Activated T-helper 2 cell treated with anti-CD3 and anti-CD28 coated beads, Interferon-gamma antibody, Interleukin-2, Interleukin-4, amounts not matched to agents 10 μg/mL and 5 μg/mL and 100 μg/mL, durations not matched to agents 14 hours and 24 hours and 36 hours (primary cell): ENCODE measurements around the gene RCBTB2. TPM values are rescaled to one million over a fixed set of nuclear protein-coding genes. Genes with fewer than 3 reads are reported as not detected.
A peak's percentile ranks its signal among the peaks of the same experiment; 100 is the strongest.
"Not testable (repeated sequence)": the region's sequence is repeated elsewhere in the genome, so short reads cannot be mapped to it uniquely, and the experiment has no call there.

Source experiments
- DNase-seq: peaks from one replicate; pipeline ENCODE4 v3.0.0; 2021; ENCODE audit warnings: low spot score
- H3K27ac Mint-ChIP-seq: one replicate; pipeline ENCODE4 v1.8.0; 2021; ENCODE audit warnings: mixed read lengths
- H3K27me3 Mint-ChIP-seq: one replicate; pipeline ENCODE4 v1.8.0; 2021; ENCODE audit warnings: low read depth, mixed read lengths
- H3K36me3 Mint-ChIP-seq: one replicate; pipeline ENCODE4 v1.8.0; 2021; ENCODE audit warnings: low read depth, mixed read lengths
- H3K4me1 Mint-ChIP-seq: one replicate; pipeline ENCODE4 v1.8.0; 2021; ENCODE audit warnings: low read depth, mixed read lengths
- H3K4me3 Mint-ChIP-seq: one replicate; pipeline ENCODE4 v1.8.0; 2021; ENCODE audit warnings: low read depth, mild to moderate bottlenecking, moderate library complexity, mixed read lengths
- H3K9me3 Mint-ChIP-seq: one replicate; pipeline ENCODE4 v1.8.0; 2021; ENCODE audit warnings: mixed read lengths
- intact Hi-C: fragments of 100-400 bp; cut with micrococcal nuclease; formaldehyde crosslinking; loops from one replicate; pipeline ENCODE4 v1.15.1; 2023
- total RNA-seq: library from RNA; stranded (reverse); gene quantifications from 2 replicates; pipeline ENCODE4 v1.2.3, GENCODE V29; 2022

RCBTB2 gene
- total RNA-seq, 1 donor from 2014 or later: 3.4 TPM

DNA sequence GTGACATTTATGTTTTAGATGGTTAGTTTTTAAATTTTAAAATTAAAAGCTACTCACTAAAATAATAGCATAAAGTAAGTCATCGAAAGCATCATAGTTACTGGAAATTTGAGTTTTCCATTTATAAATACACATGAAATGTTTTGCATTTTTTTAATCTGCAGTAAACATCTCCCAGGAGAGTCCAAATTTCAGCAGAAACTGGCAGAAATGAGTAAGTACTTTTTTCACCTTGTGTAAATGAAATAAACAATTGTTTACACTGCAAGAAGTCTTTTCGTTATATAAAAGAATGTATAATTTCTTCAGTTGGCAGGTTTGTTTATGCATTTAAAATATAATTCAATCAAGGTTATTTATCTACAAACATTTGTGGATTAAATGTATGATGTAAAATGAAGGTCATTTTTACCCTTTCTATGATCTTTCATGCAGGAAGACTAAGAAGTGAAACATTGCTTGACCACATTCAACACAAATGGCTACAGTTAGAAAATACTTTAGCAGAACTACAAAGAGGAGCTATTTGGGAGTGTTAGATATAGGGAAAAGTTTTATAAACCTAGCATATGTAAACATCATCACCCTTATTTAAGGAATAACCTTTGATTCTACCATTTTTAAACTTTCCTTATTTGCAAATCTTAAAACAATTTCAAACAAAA is 55.6 kb downstream of the RCBTB2 start:
- H3K27me3 Mint-ChIP-seq: no peaks in the 10 kb centered on the region
- intact Hi-C loops: no loop called here

GRCh38 chr13:48476686-48477085 is 56.2 kb downstream of the RCBTB2 start:
- Mint-ChIP-seq H3K9me3 (no peaks in the 10 kb centered on the region), H3K4me1 (peaks cover 4% of the 10 kb centered on the region), H3K27ac (no peak overlapping the region), H3K36me3 (peaks cover 70% of the 10 kb centered on the region), H3K4me3 (no peak overlapping the region), H3K27me3 (no peaks in the 10 kb centered on the region)
- intact Hi-C loops: no loop called here
- no peak for DNase-seq

More for the DNA sequence above, 55.6 kb downstream of the RCBTB2 start:
- Mint-ChIP-seq H3K36me3 (peaks cover 69% of the 10 kb centered on the region), H3K4me3 (no peak overlapping the region), H3K27ac (no peak overlapping the region), H3K9me3 (no peaks in the 10 kb centered on the region), H3K4me1 (peaks cover 4% of the 10 kb centered on the region)
- DNase-seq: no peak

- Mint-ChIP-seq H3K4me3 (no peak overlapping the region), H3K36me3 (peaks cover 69% of the 10 kb centered on the region), H3K27me3 (no peaks in the 10 kb centered on the region), H3K9me3 (no peaks in the 10 kb centered on the region), H3K4me1 (peaks cover 4% of the 10 kb centered on the region), H3K27ac (no peak overlapping the region)
- intact Hi-C loops: no loop called here
- DNase-seq: no peak
These were observed 56.7 kb downstream of the RCBTB2 start for GRCh38 chr13:48476215-48476614.

GRCh38 chr13:48475230-48475629 is 57.6 kb downstream of the RCBTB2 start:
- no peaks in the 10 kb centered on the region for H3K27me3 Mint-ChIP-seq
- no peak for DNase-seq
- peaks cover 65% of the 10 kb centered on the region for H3K36me3 Mint-ChIP-seq
- no peak overlapping the region for H3K27ac Mint-ChIP-seq
- H3K9me3 Mint-ChIP-seq: no peaks in the 10 kb centered on the region
- intact Hi-C loops: no loop called here
- H3K4me1 Mint-ChIP-seq: peaks cover 4% of the 10 kb centered on the region
- H3K4me3 Mint-ChIP-seq: no peak overlapping the region

GRCh38 chr13:48457578-48458242 is 75.2 kb downstream of the RCBTB2 start:
- Mint-ChIP-seq H3K9me3 (peaks cover 8% of the 10 kb centered on the region), H3K4me3 (no peak overlapping the region), H3K27me3 (no peaks in the 10 kb centered on the region), H3K27ac (no peak overlapping the region), H3K36me3 (peaks cover 71% of the 10 kb centered on the region), H3K4me1 (peaks cover 7% of the 10 kb centered on the region)
- intact Hi-C loops: no loop called here
- DNase-seq: no peak

- DNase-seq: no peak
- intact Hi-C loops: no loop called here
- peaks cover 20% of the 10 kb centered on the region for H3K9me3 Mint-ChIP-seq
- peaks cover 75% of the 10 kb centered on the region for H3K36me3 Mint-ChIP-seq
- no peak overlapping the region for H3K4me3 Mint-ChIP-seq
- no peak overlapping the region for H3K27ac Mint-ChIP-seq
- H3K4me1 Mint-ChIP-seq: peaks cover 13% of the 10 kb centered on the region
- H3K27me3 Mint-ChIP-seq: no peaks in the 10 kb centered on the region
These were observed 76.3 kb downstream of the RCBTB2 start for GRCh38 chr13:48456546-48456945.

DNA sequence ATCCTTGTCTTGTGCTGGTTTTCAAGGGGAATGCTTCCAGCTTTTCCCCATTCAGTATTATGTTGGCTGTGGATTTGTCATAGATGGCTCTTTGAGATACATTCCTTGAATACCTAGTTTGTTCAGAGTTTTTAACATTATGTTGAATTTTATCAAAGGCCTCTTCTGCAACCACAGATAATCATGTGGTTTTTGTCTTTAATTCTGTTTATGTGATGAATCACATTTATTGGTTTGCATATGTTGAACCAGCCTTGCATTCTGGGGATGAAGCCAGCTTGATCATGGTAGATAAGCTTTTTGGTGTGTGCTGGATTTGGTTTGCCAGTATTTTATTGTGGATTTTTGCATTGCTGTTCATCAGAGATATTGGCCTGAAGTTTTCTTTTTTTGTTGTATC is 81.7 kb downstream of the RCBTB2 start:
- H3K4me3 Mint-ChIP-seq, H3K27ac Mint-ChIP-seq, intact Hi-C loops, H3K27me3 Mint-ChIP-seq, DNase-seq: not testable (repeated sequence)
- peaks cover 30% of the 10 kb centered on the region for H3K4me1 Mint-ChIP-seq
- H3K9me3 Mint-ChIP-seq: peaks cover 36% of the 10 kb centered on the region
- peaks cover 63% of the 10 kb centered on the region for H3K36me3 Mint-ChIP-seq

DNA sequence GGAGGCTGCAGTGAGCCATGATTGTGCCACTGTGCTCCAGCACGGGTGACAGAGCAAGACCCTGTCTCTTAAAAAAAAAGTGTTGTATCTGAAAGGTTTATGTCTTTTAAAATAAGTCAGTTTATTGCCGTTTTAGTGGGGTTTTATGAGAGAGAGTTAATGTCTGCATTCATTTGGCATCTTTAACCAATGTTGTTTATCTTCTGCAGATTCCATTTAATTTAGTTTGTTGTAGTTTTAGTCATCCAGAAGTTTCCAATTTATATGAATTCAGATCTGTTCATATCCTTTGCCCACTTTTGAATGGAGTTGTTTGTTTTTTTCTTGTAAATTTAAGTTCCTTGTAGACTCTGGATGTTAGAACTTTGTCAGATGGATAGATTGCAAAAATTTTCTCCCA is 83.2 kb downstream of the RCBTB2 start:
- DNase-seq: no peak
- H3K36me3 Mint-ChIP-seq: peaks cover 55% of the 10 kb centered on the region
- intact Hi-C loops: loop anchor here (2.0 to 5.0 kb wide), 2 partner anchors 47 to 48 kb away; no protein-coding TSS in a partner anchor
- H3K4me1 Mint-ChIP-seq: peaks cover 30% of the 10 kb centered on the region
- no peak overlapping the region for H3K27ac Mint-ChIP-seq
- H3K9me3 Mint-ChIP-seq: peaks cover 36% of the 10 kb centered on the region
- no peaks in the 10 kb centered on the region for H3K27me3 Mint-ChIP-seq
- no peak overlapping the region for H3K4me3 Mint-ChIP-seq

- Mint-ChIP-seq H3K4me1 (peaks cover 34% of the 10 kb centered on the region), H3K27me3 (no peaks in the 10 kb centered on the region), H3K4me3 (peak overlapping the region; percentile 20), H3K36me3 (peaks cover 54% of the 10 kb centered on the region), H3K27ac (no peak overlapping the region), H3K9me3 (peaks cover 36% of the 10 kb centered on the region)
- no peak for DNase-seq
- intact Hi-C loops: loop anchor here (2.0 to 5.0 kb wide), 2 partner anchors 46 to 48 kb away; no protein-coding TSS in a partner anchor
These were observed 83.8 kb downstream of the RCBTB2 start for GRCh38 chr13:48448959-48449614.

DNA sequence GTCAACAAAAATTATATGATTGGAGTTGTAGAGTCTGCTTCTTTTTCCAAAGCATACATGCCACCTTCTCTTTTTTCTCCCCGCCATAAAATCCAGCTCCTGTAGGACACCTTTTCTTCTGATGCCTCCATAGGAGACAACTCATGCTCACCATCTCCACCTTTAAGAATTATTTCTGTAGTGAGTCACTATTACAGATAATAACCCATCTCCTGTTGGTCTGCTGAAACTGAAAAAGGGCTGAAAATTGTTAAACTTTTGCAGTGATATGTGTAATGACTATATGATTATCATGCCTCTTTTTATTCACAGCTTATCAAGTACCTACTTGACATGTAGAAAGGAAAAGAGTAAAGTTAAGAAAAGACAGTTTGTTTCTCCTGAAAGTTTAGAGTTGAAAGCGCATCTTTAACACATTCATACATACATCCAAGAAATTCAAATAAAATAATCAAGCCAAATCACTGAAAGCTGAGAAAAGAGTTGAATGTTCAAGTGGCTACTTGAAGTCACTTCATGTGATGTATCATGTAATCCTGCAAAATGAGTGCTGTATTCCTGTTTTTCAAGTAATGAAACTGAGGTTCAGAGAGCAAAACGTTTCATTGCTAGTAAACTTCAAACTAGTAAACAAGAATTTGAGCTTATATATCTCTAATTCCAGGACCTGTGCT is 84.5 kb downstream of the RCBTB2 start:
- H3K27me3 Mint-ChIP-seq: no peaks in the 10 kb centered on the region
- H3K4me1 Mint-ChIP-seq: peaks cover 36% of the 10 kb centered on the region
- no peak overlapping the region for H3K27ac Mint-ChIP-seq
- intact Hi-C loops: loop anchor here (2.0 to 5.0 kb wide), 2 partner anchors 46 to 49 kb away; no protein-coding TSS in a partner anchor
- peaks cover 49% of the 10 kb centered on the region for H3K36me3 Mint-ChIP-seq
- DNase-seq: no peak
- H3K4me3 Mint-ChIP-seq: no peak overlapping the region
- H3K9me3 Mint-ChIP-seq: peaks cover 33% of the 10 kb centered on the region

DNA sequence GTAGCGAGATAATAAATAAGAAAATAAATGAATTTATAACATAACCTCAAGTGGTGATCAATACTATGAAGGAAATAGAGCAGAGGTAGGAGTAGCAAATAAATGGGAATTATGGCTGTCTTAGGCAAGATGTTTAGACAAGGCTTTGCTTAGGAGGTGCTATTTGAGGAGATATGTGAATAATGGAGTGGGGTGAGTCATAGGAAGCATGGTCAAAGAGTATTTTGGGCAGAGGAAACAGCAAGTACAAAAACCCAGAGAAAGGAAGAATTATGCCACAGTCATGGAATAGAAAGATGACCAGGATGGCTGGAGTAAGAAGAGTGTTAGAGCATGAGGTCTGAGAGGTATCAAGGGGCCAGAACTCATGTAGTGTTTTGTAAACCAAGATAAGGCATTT is 86.4 kb downstream of the RCBTB2 start:
- H3K9me3 Mint-ChIP-seq: peaks cover 15% of the 10 kb centered on the region
- H3K4me1 Mint-ChIP-seq: peaks cover 26% of the 10 kb centered on the region

GRCh38 chr13:48443442-48444208 is 89.3 kb downstream of the RCBTB2 start:
- Mint-ChIP-seq H3K36me3 (peaks cover 11% of the 10 kb centered on the region), H3K27me3 (no peaks in the 10 kb centered on the region), H3K9me3 (no peaks in the 10 kb centered on the region), H3K4me1 (peaks cover 17% of the 10 kb centered on the region), H3K27ac (peak overlapping the region; percentile 29), H3K4me3 (no peak overlapping the region)
- no peak for DNase-seq
- intact Hi-C loops: loop anchor here (1.0 kb wide), 1 partner anchor 119 kb away; no protein-coding TSS in a partner anchor

More for the DNA sequence above, 86.4 kb downstream of the RCBTB2 start:
- no peak overlapping the region for H3K27ac Mint-ChIP-seq
- H3K36me3 Mint-ChIP-seq: peaks cover 31% of the 10 kb centered on the region
- no peaks in the 10 kb centered on the region for H3K27me3 Mint-ChIP-seq
- H3K4me3 Mint-ChIP-seq: no peak overlapping the region
- intact Hi-C loops: loop anchor here (5.0 kb wide), 1 partner anchor 51 kb away; no protein-coding TSS in a partner anchor
- DNase-seq: no peak
